Uterus (tissue), 2 donors: ENCODE measurements around the gene ZBTB2.

Source experiments
- POLR2A ChIP-seq, 2 donors: fragments of 450-650 bp; IDR thresholded peaks; one replicate each; pipeline ENCODE4 v1.6.1; 2016; ENCODE audit warnings: antibody characterized with exemption in 2 of 2, mild to moderate bottlenecking in 1 of 2, moderate library complexity in 1 of 2
- TF ChIP-seq, protein P1 (sequence below), 4 experiments: fragments of 200-600 bp in 2 of 4; fragments of 450-650 bp in 2 of 4; sonication (generic) in 2 of 4; IDR thresholded peaks; one replicate each; pipeline ENCODE4 v1.5.1; 2016 to 2019; ENCODE audit warnings: antibody characterized with exemption in 4 of 4, mild to moderate bottlenecking in 2 of 4, moderate library complexity in 1 of 4

DNA sequence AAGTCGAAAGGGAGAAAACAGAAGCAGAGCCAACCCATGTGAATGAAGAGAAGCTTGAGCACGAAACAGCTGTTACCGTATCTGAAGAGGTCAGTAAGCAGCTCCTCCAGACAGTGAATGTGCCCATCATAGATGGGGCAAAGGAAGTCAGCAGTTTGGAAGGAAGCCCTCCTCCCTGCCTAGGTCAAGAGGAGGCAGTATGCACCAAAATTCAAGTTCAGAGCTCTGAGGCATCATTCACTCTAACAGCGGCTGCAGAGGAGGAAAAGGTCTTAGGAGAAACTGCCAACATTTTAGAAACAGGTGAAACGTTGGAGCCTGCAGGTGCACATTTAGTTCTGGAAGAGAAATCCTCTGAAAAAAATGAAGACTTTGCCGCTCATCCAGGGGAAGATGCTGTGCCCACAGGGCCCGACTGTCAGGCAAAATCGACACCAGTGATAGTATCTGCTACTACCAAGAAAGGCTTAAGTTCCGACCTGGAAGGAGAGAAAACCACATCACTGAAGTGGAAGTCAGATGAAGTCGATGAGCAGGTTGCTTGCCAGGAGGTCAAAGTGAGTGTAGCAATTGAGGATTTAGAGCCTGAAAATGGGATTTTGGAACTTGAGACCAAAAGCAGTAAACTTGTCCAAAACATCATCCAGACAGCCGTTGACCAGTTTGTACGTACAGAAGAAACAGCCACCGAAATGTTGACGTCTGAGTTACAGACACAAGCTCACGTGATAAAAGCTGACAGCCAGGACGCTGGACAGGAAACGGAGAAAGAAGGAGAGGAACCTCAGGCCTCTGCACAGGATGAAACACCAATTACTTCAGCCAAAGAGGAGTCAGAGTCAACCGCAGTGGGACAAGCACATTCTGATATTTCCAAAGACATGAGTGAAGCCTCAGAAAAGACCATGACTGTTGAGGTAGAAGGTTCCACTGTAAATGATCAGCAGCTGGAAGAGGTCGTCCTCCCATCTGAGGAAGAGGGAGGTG is 38.7 kb downstream of the ZBTB2 start:
- TF ChIP-seq, protein P1, sequence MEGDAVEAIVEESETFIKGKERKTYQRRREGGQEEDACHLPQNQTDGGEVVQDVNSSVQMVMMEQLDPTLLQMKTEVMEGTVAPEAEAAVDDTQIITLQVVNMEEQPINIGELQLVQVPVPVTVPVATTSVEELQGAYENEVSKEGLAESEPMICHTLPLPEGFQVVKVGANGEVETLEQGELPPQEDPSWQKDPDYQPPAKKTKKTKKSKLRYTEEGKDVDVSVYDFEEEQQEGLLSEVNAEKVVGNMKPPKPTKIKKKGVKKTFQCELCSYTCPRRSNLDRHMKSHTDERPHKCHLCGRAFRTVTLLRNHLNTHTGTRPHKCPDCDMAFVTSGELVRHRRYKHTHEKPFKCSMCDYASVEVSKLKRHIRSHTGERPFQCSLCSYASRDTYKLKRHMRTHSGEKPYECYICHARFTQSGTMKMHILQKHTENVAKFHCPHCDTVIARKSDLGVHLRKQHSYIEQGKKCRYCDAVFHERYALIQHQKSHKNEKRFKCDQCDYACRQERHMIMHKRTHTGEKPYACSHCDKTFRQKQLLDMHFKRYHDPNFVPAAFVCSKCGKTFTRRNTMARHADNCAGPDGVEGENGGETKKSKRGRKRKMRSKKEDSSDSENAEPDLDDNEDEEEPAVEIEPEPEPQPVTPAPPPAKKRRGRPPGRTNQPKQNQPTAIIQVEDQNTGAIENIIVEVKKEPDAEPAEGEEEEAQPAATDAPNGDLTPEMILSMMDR (IDR thresholded peaks at IDR 0.05): no peak
- no peak for TF ChIP-seq POLR2A (IDR thresholded peaks at IDR 0.05)
